BJ (cell line): ENCODE data around the gene TEX264. TPM values are rescaled to one million over a fixed set of nuclear protein-coding genes. Genes with fewer than 3 reads are reported as not detected.

Experiments
- CTCF ChIA-PET: fragments of 350-600 bp; formaldehyde crosslinking; extraction: SDS; loops from one replicate; lab custom pipeline; 2021; ENCODE audit warnings: antibody characterized with exemption, inconsistent platforms; lab: Yijun Ruan, JAX
- POLR2A ChIA-PET: fragments of 300-600 bp; sonication (Branson Sonifier 250); formaldehyde crosslinking; extraction: SDS; loops from one replicate; lab custom pipeline; 2021; ENCODE audit warnings: antibody characterized with exemption; lab: Charles Lee
- DNase-seq: peaks from one replicate; pipeline ENCODE4 v3.0.0-alpha.2; 2011; ENCODE audit warnings: low read depth
- H3K27me3 ChIP-seq: 2 replicates; pipeline ENCODE4 v1.6.0; 2011; ENCODE audit warnings: low read length; ENCODE audit not compliant: control insufficient read depth, insufficient read depth
- H3K36me3 ChIP-seq: 2 replicates; pipeline ENCODE4 v1.5.1; 2011; ENCODE audit warnings: low read length; ENCODE audit not compliant: control insufficient read depth, insufficient read depth
- H3K4me3 ChIP-seq: 2 replicates; pipeline ENCODE4 v1.5.1; 2011; ENCODE audit warnings: low read depth, mild to moderate bottlenecking, control low read depth, low read length
- polyA plus RNA-seq: library from polyadenylated mRNA; depleted of rRNA; stranded (reverse); fragments of >200 nt; gene quantifications from 2 replicates; pipeline ENCODE4 v1.2.3, GENCODE V29; 2011
- TF ChIP-seq, protein P1 (sequence below): IDR thresholded peaks from 2 replicates; pipeline ENCODE4 v1.5.1; 2011; ENCODE audit warnings: low read depth, mild to moderate bottlenecking, control low read depth, inconsistent platforms, low read length, moderate library complexity; ENCODE audit not compliant: insufficient read depth

TEX264 gene
- polyA plus RNA-seq, 1 experiment, result 100.0 TPM

DNA sequence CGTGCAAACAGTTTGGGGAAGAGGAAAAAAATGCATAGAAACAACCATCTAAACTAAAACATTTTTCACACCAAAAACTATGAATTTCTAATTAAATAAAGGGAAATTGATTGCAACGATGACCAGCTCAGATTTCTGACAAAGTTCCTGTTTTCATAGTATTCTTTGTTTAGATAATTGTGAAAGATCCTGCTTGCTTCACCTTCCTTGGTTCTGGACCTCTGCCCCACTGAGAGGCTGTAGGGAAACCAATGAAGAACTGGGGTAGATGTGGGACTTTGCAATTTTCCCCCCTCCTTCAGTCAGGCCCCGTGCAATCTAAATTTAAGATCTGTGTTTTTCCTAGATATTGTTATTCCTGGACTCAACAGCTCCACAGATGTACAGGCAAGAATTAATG is 13.8 kb upstream of the TEX264 start:
- DNase-seq, result no peak
- Histone ChIP-seq H3K4me3 (no peak overlapping the region), H3K36me3 (peaks cover 6% of the 10 kb centered on the region; the same call in 1 of the 2 replicates), H3K27me3 (no peaks in the 10 kb centered on the region)
- ChIA-PET CTCF (interaction anchor here (3.6 kb wide), 1 partner anchor 12 kb away, joined by 26 read pairs; no protein-coding TSS in a partner anchor), POLR2A (no interaction called here)
- TF ChIP-seq, protein P1, sequence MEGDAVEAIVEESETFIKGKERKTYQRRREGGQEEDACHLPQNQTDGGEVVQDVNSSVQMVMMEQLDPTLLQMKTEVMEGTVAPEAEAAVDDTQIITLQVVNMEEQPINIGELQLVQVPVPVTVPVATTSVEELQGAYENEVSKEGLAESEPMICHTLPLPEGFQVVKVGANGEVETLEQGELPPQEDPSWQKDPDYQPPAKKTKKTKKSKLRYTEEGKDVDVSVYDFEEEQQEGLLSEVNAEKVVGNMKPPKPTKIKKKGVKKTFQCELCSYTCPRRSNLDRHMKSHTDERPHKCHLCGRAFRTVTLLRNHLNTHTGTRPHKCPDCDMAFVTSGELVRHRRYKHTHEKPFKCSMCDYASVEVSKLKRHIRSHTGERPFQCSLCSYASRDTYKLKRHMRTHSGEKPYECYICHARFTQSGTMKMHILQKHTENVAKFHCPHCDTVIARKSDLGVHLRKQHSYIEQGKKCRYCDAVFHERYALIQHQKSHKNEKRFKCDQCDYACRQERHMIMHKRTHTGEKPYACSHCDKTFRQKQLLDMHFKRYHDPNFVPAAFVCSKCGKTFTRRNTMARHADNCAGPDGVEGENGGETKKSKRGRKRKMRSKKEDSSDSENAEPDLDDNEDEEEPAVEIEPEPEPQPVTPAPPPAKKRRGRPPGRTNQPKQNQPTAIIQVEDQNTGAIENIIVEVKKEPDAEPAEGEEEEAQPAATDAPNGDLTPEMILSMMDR, result no peak

GRCh38 chr3:51659942-51660341 is 11.1 kb upstream of the TEX264 start:
- Histone ChIP-seq H3K36me3 (peaks cover 14% of the 10 kb centered on the region), H3K4me3 (no peak overlapping the region), H3K27me3 (no peaks in the 10 kb centered on the region)
- TF ChIP-seq, protein P1, result no peak
- CTCF ChIA-PET, result interaction anchor here (3.6 kb wide), 1 partner anchor 9 kb away, joined by 26 read pairs; no protein-coding TSS in a partner anchor
- DNase-seq, result no peak
- POLR2A ChIA-PET, result no interaction called here

GRCh38 chr3:51662456-51662855 is 8.6 kb upstream of the TEX264 start:
- CTCF ChIA-PET, result interaction anchor here (1.6 to 16.2 kb wide), 2 partner anchors 22 to 160 kb away, joined by 3 to 207 read pairs; partner anchors contain the start of gene DCAF1
- peaks cover 12% of the 10 kb centered on the region for H3K36me3 ChIP-seq
- TF ChIP-seq, protein P1, result no peak
- POLR2A ChIA-PET, result no interaction called here
- no peak for DNase-seq
- no peaks in the 10 kb centered on the region for H3K27me3 ChIP-seq
- H3K4me3 ChIP-seq, result no peak overlapping the region

GRCh38 chr3:51668756-51669155 is 2.3 kb upstream of the TEX264 start:
- Histone ChIP-seq H3K4me3 (no peak overlapping the region), H3K36me3 (no peaks in the 10 kb centered on the region), H3K27me3 (no peaks in the 10 kb centered on the region)
- CTCF ChIA-PET, result interaction anchor here (0.7 to 16.2 kb wide), 17 partner anchors 10 to 1059 kb away, joined by 3 to 207 read pairs (median 4); partner anchors contain the start of gene DCAF1
- POLR2A ChIA-PET, result no interaction called here
- DNase-seq, result no peak
- TF ChIP-seq, protein P1, result no peak

DNA sequence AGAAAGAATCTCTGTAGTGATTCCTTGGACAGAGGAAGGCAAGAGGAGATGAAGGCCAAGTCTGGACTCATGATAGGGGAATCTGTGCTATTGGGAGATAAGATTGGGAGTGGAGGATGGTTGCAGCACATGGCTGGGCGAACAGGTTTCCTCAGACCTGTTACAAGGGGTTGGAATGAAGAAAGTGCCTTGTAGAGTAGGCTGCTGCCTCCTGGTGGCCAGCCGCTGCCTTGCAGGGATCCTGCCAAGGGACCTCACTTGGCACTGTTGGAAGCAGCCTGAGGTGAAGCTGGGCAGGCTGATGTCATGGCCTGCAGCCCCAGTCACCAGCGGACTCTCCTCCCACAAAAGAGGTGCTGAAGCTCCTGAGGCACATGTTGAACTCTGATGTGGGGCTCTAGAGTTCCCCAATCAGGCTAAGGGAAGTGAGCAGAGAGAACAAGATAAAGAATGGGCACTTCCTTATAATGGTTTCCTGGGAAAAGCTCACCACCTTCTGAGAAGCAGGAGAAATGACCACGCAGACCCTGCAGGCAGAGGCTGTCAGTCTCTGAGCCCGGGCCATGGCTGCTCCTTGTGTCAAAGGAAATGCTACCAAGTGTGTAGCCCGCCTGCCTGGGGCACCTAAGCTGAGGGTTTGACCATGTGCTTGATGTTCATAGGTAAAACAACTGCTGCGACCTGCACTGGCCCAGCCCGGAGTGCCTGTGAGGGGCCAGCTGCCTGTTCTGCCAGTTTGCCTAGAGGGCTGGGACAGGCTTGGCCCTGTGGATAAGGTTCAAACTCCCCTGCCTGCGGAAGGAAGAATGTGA is 1.6 kb upstream of the TEX264 start:
- H3K36me3 ChIP-seq, result 0 out of 2 replicates have a peak, but pooled peaks cover 3% of the 10 kb centered on the region
- no peak overlapping the region for H3K4me3 ChIP-seq
- ChIA-PET CTCF (interaction anchor here (0.6 to 16.2 kb wide), 32 partner anchors 8 to 1059 kb away, joined by 3 to 207 read pairs (median 4); partner anchors contain the start of genes DCAF1 and MAPKAPK3), POLR2A (interaction anchor here (1.2 kb wide), 1 partner anchor 169 kb away, joined by 16 read pairs; the partner anchor contains the start of gene DCAF1)
- TF ChIP-seq, protein P1, result peak; percentile 99
- DNase-seq, result peak; percentile 28
- no peaks in the 10 kb centered on the region for H3K27me3 ChIP-seq
